ENCODE measurements around the gene FKBP15.

GRCh38 chr9:113152699-113153098 lies 68.4 kb downstream of the FKBP15 start:
- TF ChIP-seq POLR2A (IDR thresholded peaks at IDR 0.05) (no peak), CTCF (IDR thresholded peaks at IDR 0.05) (no peak)

Data from adrenal gland (tissue), 5 donors.